KOPT-K1 (cell line): ENCODE data around the gene DMRTC2.
A peak's percentile ranks its signal among the peaks of the same experiment; 100 is the strongest.

Experiments
- H3K27ac ChIP-seq: fragments of 200-600 bp; sonication (generic); 2 replicates; pipeline ENCODE4 v1.5.1; 2016; ENCODE audit warnings: antibody characterized with exemption, mild to moderate bottlenecking, low read depth, low read length; ENCODE audit not compliant: poor library complexity, severe bottlenecking
- H3K36me3 ChIP-seq: fragments of 200-600 bp; sonication (generic); 2 replicates; pipeline ENCODE4 v1.5.1; 2017; ENCODE audit warnings: antibody characterized with exemption, mild to moderate bottlenecking, low read length, moderate library complexity; ENCODE audit not compliant: insufficient read depth
- H3K9me3 ChIP-seq: fragments of 200-600 bp; sonication (generic); 2 replicates; pipeline ENCODE4 v1.5.1; 2017; ENCODE audit warnings: antibody characterized with exemption, low read length, mild to moderate bottlenecking; ENCODE audit not compliant: insufficient read depth, poor library complexity, severe bottlenecking

DMRTC2 gene

GRCh38 chr19:41859618-41860418 is 15.0 kb downstream of the DMRTC2 start, which contains the start of gene RPS19:
RPS19 (plus strand) TSS chr19:41860255; CDS start chr19:41860775, 520 bp downstream.
- Histone ChIP-seq H3K36me3 (peaks cover 43% of the 10 kb centered on the region), H3K9me3 (no peaks in the 10 kb centered on the region), H3K27ac (peak within 1 kb of the TSS; percentile 94)

GRCh38 chr19:41860419-41861115 is 15.7 kb downstream of the DMRTC2 start:
- H3K9me3 ChIP-seq, result no peaks in the 10 kb centered on the region
- H3K27ac ChIP-seq, result peak overlapping the region; percentile 94
- H3K36me3 ChIP-seq, result peaks cover 51% of the 10 kb centered on the region

GRCh38 chr19:41861116-41861768 is 16.4 kb downstream of the DMRTC2 start:
- no peaks in the 10 kb centered on the region for H3K9me3 ChIP-seq
- H3K27ac ChIP-seq, result peak overlapping the region; percentile 94
- peaks cover 56% of the 10 kb centered on the region for H3K36me3 ChIP-seq

GRCh38 chr19:41861846-41862245 is 17.0 kb downstream of the DMRTC2 start:
- Histone ChIP-seq H3K27ac (peak overlapping the region; percentile 94), H3K9me3 (no peaks in the 10 kb centered on the region), H3K36me3 (peaks cover 62% of the 10 kb centered on the region)

GRCh38 chr19:41862445-41862986 is 17.7 kb downstream of the DMRTC2 start:
- Histone ChIP-seq H3K27ac (peak overlapping the region; percentile 94), H3K9me3 (no peaks in the 10 kb centered on the region), H3K36me3 (peaks cover 69% of the 10 kb centered on the region)

- Histone ChIP-seq H3K27ac (peak overlapping the region; percentile 32), H3K36me3 (peaks cover 77% of the 10 kb centered on the region), H3K9me3 (no peaks in the 10 kb centered on the region)
Measured at GRCh38 chr19:41863209-41863931, 18.5 kb downstream of the DMRTC2 start.

GRCh38 chr19:41864374-41864773 is 19.5 kb downstream of the DMRTC2 start:
- Histone ChIP-seq H3K36me3 (peaks cover 87% of the 10 kb centered on the region), H3K9me3 (no peaks in the 10 kb centered on the region), H3K27ac (peak overlapping the region; percentile 18)

- Histone ChIP-seq H3K9me3 (no peaks in the 10 kb centered on the region), H3K36me3 (peaks cover 98% of the 10 kb centered on the region), H3K27ac (no peak overlapping the region)
Measured at GRCh38 chr19:41866284-41866683, 21.4 kb downstream of the DMRTC2 start.

- Histone ChIP-seq H3K27ac (peak overlapping the region; percentile 86), H3K9me3 (no peaks in the 10 kb centered on the region), H3K36me3 (peaks cover 94% of the 10 kb centered on the region)
Measured at GRCh38 chr19:41868120-41868988, 23.5 kb downstream of the DMRTC2 start.

- Histone ChIP-seq H3K36me3 (peaks cover 88% of the 10 kb centered on the region), H3K9me3 (no peaks in the 10 kb centered on the region), H3K27ac (peak overlapping the region; percentile 86)
Measured at GRCh38 chr19:41868989-41869300, 24.1 kb downstream of the DMRTC2 start.

- Histone ChIP-seq H3K27ac (peak overlapping the region; percentile 86), H3K36me3 (peaks cover 83% of the 10 kb centered on the region)
Measured at GRCh38 chr19:41869374-41869955, 24.6 kb downstream of the DMRTC2 start.

GRCh38 chr19:41870401-41870873 is 25.6 kb downstream of the DMRTC2 start:
- Histone ChIP-seq H3K36me3 (peaks cover 73% of the 10 kb centered on the region), H3K27ac (peak overlapping the region; percentile 86), H3K9me3 (no peaks in the 10 kb centered on the region)

More at GRCh38 chr19:41869374-41869955, 24.6 kb downstream of the DMRTC2 start:
- H3K9me3 ChIP-seq, result no peaks in the 10 kb centered on the region

GRCh38 chr19:41871573-41872383 is 26.9 kb downstream of the DMRTC2 start:
- Histone ChIP-seq H3K36me3 (peaks cover 61% of the 10 kb centered on the region), H3K27ac (peak overlapping the region; percentile 86), H3K9me3 (no peaks in the 10 kb centered on the region)
